Measurements from ENCODE around the gene KIAA0930.

- no peak for TF ChIP-seq CTCF (IDR thresholded peaks at IDR 0.05)
- no peak for TF ChIP-seq POLR2A (IDR thresholded peaks at IDR 0.05)
- TF ChIP-seq EP300 (IDR thresholded peaks at IDR 0.05), result no peak
Measured at GRCh38 chr22:45179276-45180049, 61.2 kb downstream of the KIAA0930 start.
